Measurements from ENCODE around the gene LRTM2. TPM values are rescaled to one million over a fixed set of nuclear protein-coding genes. Genes with fewer than 3 reads are reported as not detected.

Gene LRTM2
- total RNA-seq, 2 experiments from 2014 or later, result not detected

DNA sequence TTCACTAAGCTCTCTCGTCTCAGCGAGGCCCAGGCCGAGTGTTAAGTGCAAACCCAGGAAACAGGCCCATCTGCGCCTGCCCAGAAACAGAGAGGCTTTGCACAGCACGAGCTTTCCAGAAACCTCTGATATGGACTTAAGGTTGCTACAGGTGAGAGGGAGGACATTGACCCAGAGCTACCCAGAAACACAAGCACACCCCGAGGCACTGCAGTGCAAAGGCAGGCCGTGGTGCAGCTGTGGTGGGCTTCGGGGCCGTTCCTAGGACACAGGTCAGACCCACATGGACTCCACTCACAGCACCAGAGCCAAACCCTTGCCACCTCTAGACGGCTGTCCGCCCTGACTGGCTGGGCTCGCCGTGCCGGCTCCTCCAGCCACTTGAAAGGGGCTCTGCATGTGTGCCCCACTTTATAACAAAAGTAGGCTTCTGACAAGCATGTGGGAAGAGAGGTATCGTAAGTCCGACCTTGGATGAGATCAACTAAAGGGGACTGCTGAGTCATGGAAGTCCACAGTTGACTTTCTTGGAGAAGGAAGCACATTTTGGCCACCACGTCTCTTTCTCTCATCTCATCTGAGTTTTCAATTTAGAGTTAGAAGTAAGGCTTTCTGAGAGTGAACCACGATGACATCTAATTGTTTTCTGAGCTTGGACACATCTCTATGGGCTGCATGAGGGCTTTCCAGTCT lies 59.9 kb downstream of the LRTM2 start:
- Histone ChIP-seq H3K36me3 (ENCODE audit: insufficient read depth, low read length) (no peaks in the 10 kb centered on the region), H3K4me1 (ENCODE audit: insufficient read depth, low read length, poor library complexity, severe bottlenecking) (no peaks in the 10 kb centered on the region), H4K20me1 (ENCODE audit: insufficient read depth, low read length) (no peaks in the 10 kb centered on the region), H2AFZ (ENCODE audit: low read length) (no peak overlapping the region), H3K27ac (ENCODE audit: low read depth, low read length, poor library complexity, severe bottlenecking) (no peak overlapping the region), H3K79me2 (ENCODE audit: insufficient read depth, low read depth, low read length) (no peaks in the 10 kb centered on the region), H3K4me3 (ENCODE audit: low read depth, low read length, poor library complexity, severe bottlenecking) (no peak overlapping the region), H3K9me3 (ENCODE audit: low read length) (no peaks in the 10 kb centered on the region), H3K9me2 (ENCODE audit: insufficient read depth, low read length) (no peaks in the 10 kb centered on the region), H3K4me2 (ENCODE audit: low read length) (no peak overlapping the region)
- no TSS peak for BruUV-seq (replicated peaks)
- TF ChIP-seq, protein P1, sequence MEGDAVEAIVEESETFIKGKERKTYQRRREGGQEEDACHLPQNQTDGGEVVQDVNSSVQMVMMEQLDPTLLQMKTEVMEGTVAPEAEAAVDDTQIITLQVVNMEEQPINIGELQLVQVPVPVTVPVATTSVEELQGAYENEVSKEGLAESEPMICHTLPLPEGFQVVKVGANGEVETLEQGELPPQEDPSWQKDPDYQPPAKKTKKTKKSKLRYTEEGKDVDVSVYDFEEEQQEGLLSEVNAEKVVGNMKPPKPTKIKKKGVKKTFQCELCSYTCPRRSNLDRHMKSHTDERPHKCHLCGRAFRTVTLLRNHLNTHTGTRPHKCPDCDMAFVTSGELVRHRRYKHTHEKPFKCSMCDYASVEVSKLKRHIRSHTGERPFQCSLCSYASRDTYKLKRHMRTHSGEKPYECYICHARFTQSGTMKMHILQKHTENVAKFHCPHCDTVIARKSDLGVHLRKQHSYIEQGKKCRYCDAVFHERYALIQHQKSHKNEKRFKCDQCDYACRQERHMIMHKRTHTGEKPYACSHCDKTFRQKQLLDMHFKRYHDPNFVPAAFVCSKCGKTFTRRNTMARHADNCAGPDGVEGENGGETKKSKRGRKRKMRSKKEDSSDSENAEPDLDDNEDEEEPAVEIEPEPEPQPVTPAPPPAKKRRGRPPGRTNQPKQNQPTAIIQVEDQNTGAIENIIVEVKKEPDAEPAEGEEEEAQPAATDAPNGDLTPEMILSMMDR (conservative IDR thresholded peaks at IDR 0.05; ENCODE audit: low read length), result no peak
- no peak for TF ChIP-seq EZH2phosphoT487 (IDR thresholded peaks at IDR 0.05; ENCODE audit: borderline replicate concordance, low read depth, low read length)
- intact Hi-C loops (cut with micrococcal nuclease; ENCODE audit: unreplicated experiment), result no loop called here
- POLR2A ChIA-PET, result no interaction called here
- DNase-seq (ENCODE audit: low spot score), result no peak
- CTCF ChIA-PET (ENCODE audit: unreplicated experiment), result interaction anchor here (0.5 kb wide), 1 partner anchor 45 kb away, joined by 3 read pairs; no protein-coding TSS in a partner anchor

GRCh38 chr12:1880876-1881275 lies 60.5 kb downstream of the LRTM2 start:
- Histone ChIP-seq H3K27ac (ENCODE audit: low read depth, low read length, poor library complexity, severe bottlenecking) (no peak overlapping the region), H3K4me3 (ENCODE audit: low read depth, low read length, poor library complexity, severe bottlenecking) (no peak overlapping the region), H2AFZ (ENCODE audit: low read length) (no peak overlapping the region), H3K9me3 (ENCODE audit: low read length) (no peaks in the 10 kb centered on the region), H3K4me2 (ENCODE audit: low read length) (no peak overlapping the region), H4K20me1 (ENCODE audit: insufficient read depth, low read length) (no peaks in the 10 kb centered on the region), H3K36me3 (ENCODE audit: insufficient read depth, low read length) (no peaks in the 10 kb centered on the region), H3K4me1 (ENCODE audit: insufficient read depth, low read length, poor library complexity, severe bottlenecking) (no peaks in the 10 kb centered on the region), H3K79me2 (ENCODE audit: insufficient read depth, low read depth, low read length) (no peaks in the 10 kb centered on the region), H3K9me2 (ENCODE audit: insufficient read depth, low read length) (no peaks in the 10 kb centered on the region)
- POLR2A ChIA-PET, result no interaction called here
- CTCF ChIA-PET (ENCODE audit: unreplicated experiment), result no interaction called here
- BruUV-seq (replicated peaks), result no TSS peak
- no peak for DNase-seq (ENCODE audit: low spot score)
- no peak for TF ChIP-seq EZH2phosphoT487 (IDR thresholded peaks at IDR 0.05; ENCODE audit: borderline replicate concordance, low read depth, low read length)
- TF ChIP-seq, protein P1 (conservative IDR thresholded peaks at IDR 0.05; ENCODE audit: low read length), result no peak
- intact Hi-C loops (cut with micrococcal nuclease; ENCODE audit: unreplicated experiment), result no loop called here

- H2AFZ ChIP-seq (ENCODE audit: low read length), result no peak overlapping the region
- no peak for DNase-seq (ENCODE audit: low spot score)
- H3K4me3 ChIP-seq (ENCODE audit: low read depth, low read length, poor library complexity, severe bottlenecking), result no peak overlapping the region
- no TSS peak for BruUV-seq (replicated peaks)
- ChIA-PET POLR2A (no interaction called here), CTCF (ENCODE audit: unreplicated experiment) (no interaction called here)
- H4K20me1 ChIP-seq (ENCODE audit: insufficient read depth, low read length), result no peaks in the 10 kb centered on the region
- TF ChIP-seq, protein P1 (conservative IDR thresholded peaks at IDR 0.05; ENCODE audit: low read length), result no peak
- no peak for TF ChIP-seq EZH2phosphoT487 (IDR thresholded peaks at IDR 0.05; ENCODE audit: borderline replicate concordance, low read depth, low read length)
- intact Hi-C loops (cut with micrococcal nuclease; ENCODE audit: unreplicated experiment), result no loop called here
- H3K36me3 ChIP-seq (ENCODE audit: insufficient read depth, low read length), result no peaks in the 10 kb centered on the region
- H3K9me3 ChIP-seq (ENCODE audit: low read length), result no peaks in the 10 kb centered on the region
- H3K27ac ChIP-seq (ENCODE audit: low read depth, low read length, poor library complexity, severe bottlenecking), result no peak overlapping the region
- no peaks in the 10 kb centered on the region for H3K9me2 ChIP-seq (ENCODE audit: insufficient read depth, low read length)
- no peaks in the 10 kb centered on the region for H3K4me1 ChIP-seq (ENCODE audit: insufficient read depth, low read length, poor library complexity, severe bottlenecking)
- H3K79me2 ChIP-seq (ENCODE audit: insufficient read depth, low read depth, low read length), result no peaks in the 10 kb centered on the region
- H3K4me2 ChIP-seq (ENCODE audit: low read length), result no peak overlapping the region
Observed at GRCh38 chr12:1881301-1881700, 60.9 kb downstream of the LRTM2 start.
